ENCODE data around the gene DCDC2.
"Not testable (repeated sequence)": the region's sequence is repeated elsewhere in the genome, so short reads cannot be mapped to it uniquely, and the experiment has no call there.

The DCDC2 gene

DNA sequence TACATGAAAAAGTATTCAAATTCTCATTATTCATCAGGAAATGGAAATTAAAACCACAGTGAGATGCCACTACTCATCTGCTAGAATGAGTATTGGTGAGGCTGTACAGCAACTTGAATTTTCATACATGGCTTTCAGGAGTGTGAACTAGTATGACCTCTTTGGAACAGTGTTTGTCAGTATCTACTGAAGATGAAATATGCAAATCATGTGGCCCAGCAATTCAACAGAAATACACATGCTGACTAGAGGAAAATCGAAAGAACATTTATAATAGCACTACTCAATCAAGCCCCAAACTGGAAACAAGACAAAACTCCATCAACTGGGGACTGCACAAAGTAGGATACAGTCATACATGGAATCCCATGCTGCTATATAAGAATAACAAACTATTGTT is 102.2 kb downstream of the DCDC2 start:
- no peak for DNase-seq

GRCh38 chr6:24253360-24253759 is 104.5 kb downstream of the DCDC2 start:
- no peak for DNase-seq

GRCh38 chr6:24252280-24252679 is 105.6 kb downstream of the DCDC2 start:
- DNase-seq = no peak

- no peak for DNase-seq
Observed at GRCh38 chr6:24251339-24251738, 106.5 kb downstream of the DCDC2 start.

DNA sequence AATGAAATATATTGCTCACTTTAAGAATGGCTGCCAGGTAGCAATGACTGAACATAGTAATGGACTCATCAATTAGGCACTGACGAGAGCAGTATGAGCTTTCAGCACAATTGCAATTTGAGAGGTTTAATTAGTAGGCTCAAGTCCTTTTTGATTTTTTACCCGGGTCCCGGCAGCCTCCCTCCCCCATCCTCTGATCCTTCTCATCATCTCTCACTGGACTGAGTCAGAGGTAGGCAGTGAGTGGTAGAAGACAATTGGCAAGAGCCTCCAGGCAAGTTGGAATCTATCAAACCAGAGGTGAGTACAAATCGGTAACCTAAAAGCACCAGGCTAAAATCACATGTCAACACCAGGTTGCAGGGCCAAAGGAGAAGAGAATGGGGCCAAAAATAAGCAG is 107.9 kb downstream of the DCDC2 start:
- DNase-seq = peak; percentile 33

GRCh38 chr6:24245275-24245674 is 112.6 kb downstream of the DCDC2 start:
- DNase-seq = no peak

GRCh38 chr6:24242924-24243323 is 114.9 kb downstream of the DCDC2 start:
- no peak for DNase-seq

- DNase-seq = not testable (repeated sequence)
Observed at GRCh38 chr6:24241779-24242178, 116.1 kb downstream of the DCDC2 start.

DNA sequence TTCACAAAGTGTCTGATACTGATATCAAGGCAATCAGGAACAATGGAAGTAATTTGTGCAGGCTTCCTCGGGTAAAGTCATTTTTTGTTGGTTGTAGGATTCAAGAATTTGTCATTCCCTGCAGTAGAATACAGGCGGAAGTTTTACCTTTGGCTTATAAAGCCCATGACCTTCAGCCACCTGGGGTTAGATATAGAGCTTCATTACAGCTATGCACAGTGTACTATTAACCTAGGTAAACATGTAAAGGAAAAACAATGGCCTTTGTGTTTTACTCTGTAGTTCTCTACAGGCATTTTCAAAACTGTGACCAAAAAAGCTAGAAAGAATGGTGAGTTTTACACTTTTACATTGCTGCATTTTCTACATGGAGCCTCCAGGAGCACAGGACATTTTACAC is 116.9 kb downstream of the DCDC2 start:
- no peak for DNase-seq

- DNase-seq = no peak
Observed at GRCh38 chr6:24240380-24240928, 117.4 kb downstream of the DCDC2 start.

- DNase-seq = no peak
Observed at GRCh38 chr6:24238700-24239099, 119.2 kb downstream of the DCDC2 start.

- DNase-seq = not testable (repeated sequence)
Observed at GRCh38 chr6:24236779-24237178, 121.1 kb downstream of the DCDC2 start.

GRCh38 chr6:24233813-24234442 is 123.9 kb downstream of the DCDC2 start:
- DNase-seq = no peak

DNA sequence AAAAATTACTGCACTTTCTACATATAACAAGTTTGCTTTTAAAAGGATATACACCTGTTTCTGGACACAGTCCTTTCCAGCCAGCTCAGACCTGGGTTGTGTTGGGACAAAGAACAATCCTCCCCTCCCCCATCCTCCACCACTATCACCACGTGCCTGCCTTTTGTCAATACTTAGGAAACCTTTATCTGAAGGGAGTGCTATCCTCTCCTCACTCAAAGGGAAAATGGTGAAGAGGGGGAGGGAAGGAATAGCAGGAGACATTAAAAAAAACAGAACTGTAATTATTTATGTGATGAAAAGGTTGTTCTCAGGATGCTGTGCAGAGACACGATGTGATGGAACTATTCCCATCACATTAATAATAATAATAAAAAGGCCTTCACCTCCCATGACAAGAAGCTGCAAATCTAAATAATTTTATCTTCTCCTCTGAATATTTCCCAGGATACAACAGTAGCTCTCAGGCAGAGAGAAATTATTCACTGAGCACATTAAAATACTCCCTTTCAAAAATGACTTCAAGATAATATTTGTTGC is 126.4 kb downstream of the DCDC2 start:
- no peak for DNase-seq

DNA sequence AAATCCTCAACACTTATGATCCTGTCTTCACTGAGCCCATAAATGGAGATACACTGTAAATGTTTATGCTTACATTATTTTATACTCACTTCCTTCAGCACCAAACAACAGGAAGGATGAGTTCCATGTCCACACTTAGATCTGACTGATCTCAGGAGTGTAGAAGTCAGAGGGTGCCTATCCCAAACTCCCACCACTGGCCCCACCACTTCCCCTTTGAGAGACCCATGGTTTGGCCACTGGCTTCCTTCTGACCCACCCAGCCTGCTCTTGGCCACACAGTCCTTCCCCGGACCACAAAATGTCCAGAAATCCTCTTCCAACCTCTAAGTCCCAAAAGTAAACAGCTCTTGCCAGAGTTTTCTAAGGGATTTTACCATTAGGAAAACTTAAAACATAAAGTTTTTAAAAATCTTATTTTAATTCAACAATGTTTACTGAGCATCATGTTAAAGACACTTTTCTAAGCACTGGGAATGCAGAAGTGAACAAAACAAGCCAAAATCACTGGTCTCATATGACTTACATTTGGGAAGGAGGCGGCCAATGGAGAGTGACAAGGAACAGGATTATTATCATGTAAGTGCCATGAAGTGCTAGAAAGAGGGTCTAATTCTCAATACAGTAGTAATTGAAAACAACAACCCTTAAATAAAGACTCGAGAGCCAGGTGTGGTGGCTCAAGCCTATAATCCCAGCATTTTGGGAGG is 128.0 kb downstream of the DCDC2 start:
- DNase-seq = no peak

DNA sequence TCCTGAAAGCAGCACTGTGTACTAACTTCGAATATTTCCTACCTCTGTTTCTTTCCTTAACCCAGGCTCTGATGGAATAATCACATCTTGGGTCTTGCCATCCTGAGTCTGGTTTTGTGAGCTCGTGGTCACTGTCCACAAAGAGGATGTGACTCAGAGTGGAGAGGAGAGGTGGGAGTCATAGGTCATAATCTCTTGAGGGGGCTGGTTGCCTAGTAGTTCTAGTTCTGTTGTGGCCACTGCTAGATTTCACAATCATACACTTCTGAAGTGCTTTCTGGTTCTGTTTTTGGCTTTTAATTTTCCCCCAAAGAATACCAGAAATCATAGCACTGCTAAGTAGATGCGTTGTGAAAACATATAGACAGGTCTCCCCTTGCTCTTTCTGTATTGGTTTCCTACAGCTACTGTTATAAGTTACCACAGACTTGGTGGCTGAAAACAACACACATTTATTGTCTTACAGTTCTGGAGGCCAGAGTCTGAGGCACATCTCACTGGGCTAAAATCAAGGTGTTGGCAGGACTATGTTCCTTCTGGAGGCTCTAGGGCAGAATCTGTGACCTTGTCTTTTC is 129.1 kb downstream of the DCDC2 start:
- no peak for DNase-seq

GRCh38 chr6:24228123-24228522 is 129.7 kb downstream of the DCDC2 start:
- DNase-seq = no peak

GRCh38 chr6:24227556-24227955 is 130.3 kb downstream of the DCDC2 start:
- no peak for DNase-seq

DNA sequence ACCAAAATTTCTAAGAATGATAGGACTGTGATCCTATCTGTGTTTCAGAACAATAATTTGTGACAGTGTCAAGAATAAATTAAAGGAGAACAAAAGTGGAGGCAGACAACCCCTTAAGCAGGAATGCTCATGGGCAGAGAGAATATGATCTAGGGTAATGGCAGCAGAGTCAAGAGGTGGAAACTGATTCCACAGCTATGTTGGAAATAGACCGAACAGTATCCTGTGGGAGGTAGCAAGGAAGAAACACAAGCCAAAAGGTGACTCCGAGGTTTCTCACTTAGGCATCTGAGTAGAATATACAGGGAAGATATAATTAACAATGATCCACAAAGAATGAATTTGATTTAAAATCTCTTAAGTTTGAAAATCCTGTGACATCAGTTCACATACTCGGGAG is 131.3 kb downstream of the DCDC2 start:
- DNase-seq = no peak

DNA sequence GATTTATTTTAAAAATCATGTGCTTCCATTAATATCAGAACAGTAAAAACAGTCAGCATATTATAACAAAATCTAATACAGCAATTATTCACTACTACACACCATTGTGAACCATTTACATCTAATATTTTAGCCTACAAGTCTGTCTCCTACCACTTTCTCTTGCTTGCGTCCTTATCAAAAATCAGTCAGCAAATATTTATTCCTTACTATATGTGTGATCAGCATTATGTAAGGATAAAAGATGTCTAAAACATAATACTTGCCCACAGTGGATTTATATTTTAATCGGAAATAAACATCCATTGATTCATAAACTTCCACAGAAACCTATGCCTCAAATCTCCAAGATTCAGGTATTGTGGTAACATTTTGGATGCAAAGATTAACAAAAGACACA is 132.0 kb downstream of the DCDC2 start:
- DNase-seq = no peak

- no peak for DNase-seq
Observed at GRCh38 chr6:24223115-24223919, 134.5 kb downstream of the DCDC2 start.

GRCh38 chr6:24219670-24220069 is 138.2 kb downstream of the DCDC2 start:
- no peak for DNase-seq

GRCh38 chr6:24214984-24215383 is 142.9 kb downstream of the DCDC2 start:
- no peak for DNase-seq
